DMS53 treated with DMSO at 0.1 percent for 48 hours (cell line): Measurements from ENCODE around the gene SAP130.

Experiments
- DNase-seq: peaks from one replicate; lab custom pipeline; 2025; ENCODE audit not compliant: unreplicated experiment; lab: John Stamatoyannopoulos, UW

The SAP130 gene

DNA sequence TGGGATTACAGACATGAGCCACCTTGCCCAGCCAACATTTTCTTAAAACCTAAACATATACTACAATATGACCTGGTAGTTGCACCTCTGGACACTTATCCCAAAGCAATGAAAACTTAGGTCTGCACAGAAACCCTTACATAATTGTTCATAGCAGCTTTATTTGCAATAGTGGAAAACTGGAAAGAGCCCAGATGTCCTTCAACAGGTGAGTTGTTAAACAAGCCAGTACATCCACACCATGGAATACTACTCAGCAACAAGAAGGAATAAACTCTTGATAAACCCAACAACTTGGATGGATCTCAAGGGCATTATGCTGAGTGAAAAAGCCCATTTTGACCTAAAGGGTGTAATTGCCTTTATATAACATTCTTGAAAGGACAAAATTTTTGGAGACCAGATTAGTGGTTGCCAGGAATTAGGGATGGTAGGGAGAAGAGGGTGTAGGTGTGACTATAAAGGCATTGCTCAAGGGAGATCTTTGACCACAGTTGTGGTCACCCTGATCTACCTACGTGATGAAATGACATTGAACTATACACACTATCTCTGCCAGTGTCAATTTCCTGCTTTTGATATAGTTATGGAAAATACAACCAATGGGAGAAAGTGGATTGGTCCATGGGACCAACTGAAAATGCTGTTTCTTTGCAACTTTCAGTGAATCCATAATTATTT is 130.2 kb downstream of the SAP130 start:
- DNase-seq, result no peak

DNA sequence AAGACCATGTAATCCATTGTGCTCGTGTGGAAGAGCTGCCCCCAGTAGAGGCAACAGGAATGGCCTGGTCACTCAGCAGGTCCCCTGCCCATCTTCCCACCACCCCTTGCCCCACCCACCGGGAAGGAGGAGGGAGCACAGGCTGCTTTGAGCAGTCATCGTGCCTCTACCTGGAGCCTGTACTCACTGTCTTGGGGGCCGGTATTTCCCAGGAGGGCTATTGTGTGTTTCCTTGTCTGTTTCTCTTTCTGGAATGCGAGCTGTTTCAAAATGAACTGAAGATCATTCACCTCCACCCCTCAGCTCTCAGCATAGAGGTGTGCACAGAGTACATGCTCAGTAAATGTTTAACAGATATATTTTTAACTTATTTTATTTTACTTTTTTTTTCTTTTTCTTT is 134.4 kb downstream of the SAP130 start:
- DNase-seq, result no peak

- DNase-seq, result no peak
These were observed 134.8 kb downstream of the SAP130 start for GRCh38 chr2:127893033-127893432.

- no peak for DNase-seq
These were observed 136.0 kb downstream of the SAP130 start for GRCh38 chr2:127891811-127892210.
